IMR-90 (cell line): Measurements from ENCODE around the gene NRCAM. TPM values are rescaled to one million over a fixed set of nuclear protein-coding genes. Genes with fewer than 3 reads are reported as not detected.

Experiments used
- ATAC-seq: fragments of 200-7000 bp; cut with Tn5 transposase; 2 replicates; pipeline ENCODE4 v1.9.1; 2020; ENCODE audit warnings: low read depth, mild to moderate bottlenecking, moderate library complexity
- BruUV-seq: library from RNA; stranded (reverse); fragments of 400-500 nt; replicated peaks from 2 replicates; lab custom pipeline; 2021; lab: Mats Ljungman, UMichigan
- CTCF ChIA-PET: fragments of 300-600 bp; formaldehyde crosslinking; extraction: SDS; loops from one replicate; lab custom pipeline; 2021; ENCODE audit warnings: antibody characterized with exemption; lab: Yijun Ruan, JAX
- POLR2A ChIA-PET: fragments of 300-600 bp; sonication (Branson Sonifier 250); formaldehyde crosslinking; loops from one replicate; lab custom pipeline; 2022; ENCODE audit warnings: antibody characterized with exemption; ENCODE audit not compliant: unreplicated experiment; lab: Charles Lee
- DNase-seq: peaks from one replicate; pipeline ENCODE4 v3.0.0; 2013
- H2AFZ ChIP-seq: replicated peaks from 2 replicates; pipeline ENCODE3; 2013; ENCODE audit warnings: low read length, mild to moderate bottlenecking; ENCODE audit not compliant: poor library complexity
- H2AK5ac ChIP-seq: 2 replicates; pipeline ENCODE4 v1.6.1; 2013; ENCODE audit warnings: low read depth, low read length, inconsistent platforms
- H2AK9ac ChIP-seq: replicated peaks from 2 replicates; pipeline ENCODE3; 2013; ENCODE audit warnings: mild to moderate bottlenecking, low read depth, low read length, moderate library complexity; ENCODE audit not compliant: poor library complexity
- H2BK120ac ChIP-seq: 2 replicates; pipeline ENCODE4 v1.6.1; 2013; ENCODE audit warnings: low read depth, low read length, inconsistent platforms
- H2BK15ac ChIP-seq: 3 replicates; pipeline ENCODE4 v1.6.1; 2013; ENCODE audit warnings: low read depth, low read length, inconsistent platforms
- H2BK20ac ChIP-seq: 2 replicates; pipeline ENCODE4 v1.6.1; 2013; ENCODE audit warnings: low read depth, mild to moderate bottlenecking, inconsistent platforms, low read length, moderate library complexity
- H2BK5ac ChIP-seq: 2 replicates; pipeline ENCODE4 v1.6.1; 2013; ENCODE audit warnings: mild to moderate bottlenecking, low read depth, low read length, inconsistent platforms; ENCODE audit not compliant: poor library complexity, severe bottlenecking
- H3K14ac ChIP-seq: replicated peaks from 2 replicates; pipeline ENCODE4 v1.6.1; 2013; ENCODE audit warnings: low read depth, low read length, inconsistent platforms
- H3K18ac ChIP-seq: 2 replicates; pipeline ENCODE4 v1.6.1; 2013; ENCODE audit warnings: low read depth, low read length, control low read depth
- H3K23ac ChIP-seq: 2 replicates; pipeline ENCODE4 v1.6.1; 2013; ENCODE audit warnings: low read depth, low read length, inconsistent platforms
- H3K27ac ChIP-seq: 2 replicates; pipeline ENCODE4 v1.5.1; 2013; ENCODE audit warnings: mild to moderate bottlenecking, control low read depth, low read length; ENCODE audit not compliant: insufficient read depth
- H3K27me3 ChIP-seq: 2 replicates; pipeline ENCODE4 v1.6.1; 2013; ENCODE audit warnings: low read length; ENCODE audit not compliant: control insufficient read depth, insufficient read depth
- H3K36me3 ChIP-seq: 2 replicates; pipeline ENCODE4 v1.6.1; 2013; ENCODE audit warnings: low read length, mixed read lengths; ENCODE audit not compliant: control insufficient read depth, insufficient read depth
- H3K4ac ChIP-seq: 2 replicates; pipeline ENCODE4 v1.6.1; 2013; ENCODE audit warnings: low read depth, low read length, inconsistent platforms
- H3K4me1 ChIP-seq: 2 replicates; pipeline ENCODE4 v1.6.1; 2013; ENCODE audit warnings: low read length, mixed read lengths; ENCODE audit not compliant: control insufficient read depth, insufficient read depth
- H3K4me2 ChIP-seq: 2 replicates; pipeline ENCODE4 v1.6.1; 2013; ENCODE audit warnings: low read depth, mild to moderate bottlenecking, control low read depth, low read length, moderate library complexity
- H3K4me3 ChIP-seq: 2 replicates; pipeline ENCODE4 v1.5.1; 2013; ENCODE audit warnings: low read depth, mild to moderate bottlenecking, control low read depth, low read length, moderate library complexity; ENCODE audit not compliant: insufficient read depth
- H3K56ac ChIP-seq: 2 replicates; pipeline ENCODE4 v1.6.1; 2013; ENCODE audit warnings: low read length, inconsistent platforms; ENCODE audit not compliant: insufficient read depth; ENCODE audit errors: extremely low read depth
- H3K79me1 ChIP-seq, 2 experiments: 2 replicates each; pipeline ENCODE4 v1.6.1; 2013; ENCODE audit warnings: low read length in 2 of 2, inconsistent platforms in 1 of 2, low read depth in 1 of 2
- H3K9ac ChIP-seq: 2 replicates; pipeline ENCODE4 v1.6.1; 2013; ENCODE audit warnings: low read depth, low read length, control low read depth
- H3K9me1 ChIP-seq: 2 replicates; pipeline ENCODE4 v1.6.1; 2013; ENCODE audit warnings: low read length, inconsistent platforms; ENCODE audit not compliant: insufficient read depth
- H3K9me3 ChIP-seq: 2 replicates; pipeline ENCODE4 v1.6.1; 2013; ENCODE audit warnings: low read length; ENCODE audit not compliant: control insufficient read depth, insufficient read depth
- H4K20me1 ChIP-seq: 2 replicates; pipeline ENCODE4 v1.6.1; 2013; ENCODE audit warnings: low read length, inconsistent platforms; ENCODE audit not compliant: insufficient read depth
- H4K5ac ChIP-seq: 2 replicates; pipeline ENCODE4 v1.6.1; 2013; ENCODE audit warnings: mild to moderate bottlenecking, low read depth, low read length, control low read depth
- H4K8ac ChIP-seq, 2 experiments: 2 replicates each; pipeline ENCODE4 v1.6.1; 2013; ENCODE audit warnings: low read depth in 2 of 2, low read length in 2 of 2, control low read depth in 1 of 2, inconsistent platforms in 1 of 2
- H4K91ac ChIP-seq: 2 replicates; pipeline ENCODE4 v1.6.1; 2013; ENCODE audit warnings: low read depth, low read length, inconsistent platforms; ENCODE audit not compliant: insufficient read depth
- BHLHE40 ChIP-seq: fragments of 150-350 bp; IDR thresholded peaks from 2 replicates; pipeline ENCODE4 v1.6.1; 2016; ENCODE audit warnings: mild to moderate bottlenecking, low read depth, low read length
- CHD1 ChIP-seq: IDR thresholded peaks from 2 replicates; pipeline ENCODE4 v1.6.1; 2012; ENCODE audit warnings: low read depth, low read length, improper control_type of control experiment
- FOS ChIP-seq: fragments of 150-350 bp; IDR thresholded peaks from 2 replicates; pipeline ENCODE4 v1.6.1; 2016; ENCODE audit warnings: low read depth, low read length
- MAFK ChIP-seq: IDR thresholded peaks from 2 replicates; pipeline ENCODE4 v1.6.1; 2012; ENCODE audit warnings: low read depth, low read length, improper control_type of control experiment
- MAZ ChIP-seq: IDR thresholded peaks from 2 replicates; pipeline ENCODE4 v1.6.1; 2012; ENCODE audit warnings: low read depth, mild to moderate bottlenecking, low read length, improper control_type of control experiment, moderate library complexity, borderline replicate concordance
- MXI1 ChIP-seq: IDR thresholded peaks from 2 replicates; pipeline ENCODE4 v1.6.1; 2012; ENCODE audit warnings: low read depth, mild to moderate bottlenecking, low read length, moderate library complexity, borderline replicate concordance
- NFE2L2 ChIP-seq: fragments of 150-350 bp; IDR thresholded peaks from 2 replicates; pipeline ENCODE4 v1.6.1; 2016; ENCODE audit warnings: low read depth, mild to moderate bottlenecking, low read length
- POLR2A ChIP-seq: IDR thresholded peaks from 2 replicates; pipeline ENCODE4 v1.6.1; 2012; ENCODE audit warnings: mild to moderate bottlenecking, low read depth, low read length
- RAD21 ChIP-seq: IDR thresholded peaks from 2 replicates; pipeline ENCODE4 v1.6.1; 2012; ENCODE audit warnings: low read length, improper control_type of control experiment
- RCOR1 ChIP-seq: IDR thresholded peaks from 2 replicates; pipeline ENCODE4 v1.6.1; 2012; ENCODE audit warnings: mild to moderate bottlenecking, low read length, improper control_type of control experiment; ENCODE audit not compliant: insufficient replicate concordance
- SMC3 ChIP-seq: fragments of 150-350 bp; IDR thresholded peaks from 2 replicates; pipeline ENCODE4 v1.6.1; 2016; ENCODE audit warnings: low read depth, mild to moderate bottlenecking, antibody characterized with exemption, low read length, moderate library complexity
- WGBS, 2 experiments: methylation state at CpG; one replicate each; pipeline versions ENCODE4 v1.1.5 to v1.1.7; 2013; ENCODE audit warnings: missing lambda C conversion rate in 2 of 2; ENCODE audit not compliant: insufficient read length in 1 of 2; ENCODE audit errors: extremely low coverage in 2 of 2; 5-methylcytosine and 5-hydroxymethylcytosine counted together
- dilution Hi-C: fragments of 300-500 bp; cut with HindIII; formaldehyde crosslinking; loops from one replicate; pipeline ENCODE4 v1.14.3; 2018; ENCODE audit warnings: low sequenced_read_pairs; ENCODE audit not compliant: unreplicated experiment
- in situ Hi-C: fragments of 300-500 bp; cut with MboI; formaldehyde crosslinking; loops from 3 replicates; pipeline ENCODE4 v1.14.3; 2019; ENCODE audit warnings: low sequenced_read_pairs, inconsistent platforms, mixed read lengths
- intact Hi-C: fragments of 100-400 bp; cut with micrococcal nuclease; formaldehyde crosslinking; loops from 2 replicates; pipeline ENCODE4 v1.10.0; 2022
- polyA plus RNA-seq, 3 experiments: library from polyadenylated mRNA; depleted of rRNA; stranded (reverse); fragments of >200 nt; gene quantifications; 2 replicates each; pipeline ENCODE4 v1.2.3, GENCODE V29; 2012; ENCODE audit warnings: low replicate concordance in 1 of 3
- total RNA-seq: library from RNA; depleted of rRNA; stranded (reverse); fragments of >200 nt; gene quantifications from 2 replicates; pipeline ENCODE4 v1.2.3, GENCODE V29; 2012
- TF ChIP-seq, protein P1 (sequence below): conservative IDR thresholded peaks from 2 replicates; pipeline ENCODE4 v1.5.1; 2012; ENCODE audit warnings: mild to moderate bottlenecking, low read depth, low read length, improper control_type of control experiment
- TF ChIP-seq, protein P2 (sequence below): fragments of 150-350 bp; IDR thresholded peaks from 2 replicates; pipeline ENCODE4 v1.6.1; 2017; ENCODE audit warnings: mild to moderate bottlenecking, antibody characterized with exemption, low read length, low read depth
- TF ChIP-seq, protein P3 (sequence below): fragments of 150-350 bp; IDR thresholded peaks from 2 replicates; pipeline ENCODE4 v1.6.1; 2016; ENCODE audit warnings: low read depth, mild to moderate bottlenecking, low read length, moderate library complexity, borderline replicate concordance

The NRCAM gene
- total and polyA plus RNA-seq, 2 of the 4 experiments (the other 2 are of a cell fraction) = 0.46 to 1.1 TPM

DNA sequence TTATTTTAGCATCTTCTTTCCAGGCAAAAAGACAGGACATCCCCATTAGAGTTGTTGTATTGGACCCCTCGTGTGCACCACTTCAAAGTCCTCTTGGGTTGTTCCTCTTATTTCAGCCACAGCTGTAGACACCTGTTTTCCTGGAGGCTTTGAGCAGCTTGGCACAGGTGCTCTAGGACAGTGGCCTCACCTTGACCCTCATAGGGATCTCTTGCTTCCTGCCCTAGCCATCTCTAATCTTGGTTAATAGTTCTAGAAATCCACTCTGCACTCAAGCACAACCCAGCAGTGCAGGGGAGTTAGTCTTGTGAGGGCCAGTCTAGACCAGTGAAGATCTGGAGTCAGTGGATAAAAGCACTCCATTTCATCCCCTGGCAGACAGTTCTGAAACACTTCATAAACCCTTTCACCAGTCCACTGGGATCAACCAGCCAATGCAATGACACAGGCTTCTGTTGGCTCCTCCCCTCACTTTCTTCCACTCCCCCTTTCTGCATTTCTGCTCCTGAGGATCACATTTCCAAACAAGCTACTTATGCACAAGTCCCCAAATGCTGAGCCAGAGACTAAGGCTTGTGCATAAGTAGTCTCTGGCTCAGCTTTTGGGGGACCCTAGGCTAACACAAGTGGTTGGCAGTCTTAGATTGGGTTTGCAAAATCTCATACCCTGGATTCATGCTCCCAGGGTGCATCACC, 194.5 kb downstream of the NRCAM start:
- H3K9me3 ChIP-seq = no peaks in the 10 kb centered on the region
- H2BK15ac ChIP-seq = no peak overlapping the region
- no peak overlapping the region for H2AK5ac ChIP-seq
- H3K4me2 ChIP-seq = no peak overlapping the region
- no peak overlapping the region for H3K14ac ChIP-seq
- H3K9me1 ChIP-seq = no peaks in the 10 kb centered on the region
- H3K27ac ChIP-seq = no peak overlapping the region
- H3K18ac ChIP-seq = no peak overlapping the region
- no peak overlapping the region for H2BK5ac ChIP-seq
- in situ Hi-C loops = no loop called here
- H2AFZ ChIP-seq = no peak overlapping the region
- no peak overlapping the region for H2BK120ac ChIP-seq
- intact Hi-C loops = no loop called here
- ATAC-seq = no peak
- H4K20me1 ChIP-seq = no peaks in the 10 kb centered on the region
- H3K36me3 ChIP-seq = no peaks in the 10 kb centered on the region
- CTCF ChIA-PET = no interaction called here
- dilution Hi-C loops = no loop called here
- H3K27me3 ChIP-seq = peaks cover 3% of the 10 kb centered on the region
- WGBS, 2 experiments = no CpG with 5 or more reads among the region's 1 CpG
- H4K5ac ChIP-seq = no peak overlapping the region
- TF ChIP-seq RCOR1 (no peak), MXI1 (no peak), BHLHE40 (no peak), CHD1 (no peak), MAZ (no peak), RAD21 (no peak), FOS (no peak), SMC3 (no peak), POLR2A (no peak), NFE2L2 (no peak), MAFK (no peak)
- TF ChIP-seq, protein P1, sequence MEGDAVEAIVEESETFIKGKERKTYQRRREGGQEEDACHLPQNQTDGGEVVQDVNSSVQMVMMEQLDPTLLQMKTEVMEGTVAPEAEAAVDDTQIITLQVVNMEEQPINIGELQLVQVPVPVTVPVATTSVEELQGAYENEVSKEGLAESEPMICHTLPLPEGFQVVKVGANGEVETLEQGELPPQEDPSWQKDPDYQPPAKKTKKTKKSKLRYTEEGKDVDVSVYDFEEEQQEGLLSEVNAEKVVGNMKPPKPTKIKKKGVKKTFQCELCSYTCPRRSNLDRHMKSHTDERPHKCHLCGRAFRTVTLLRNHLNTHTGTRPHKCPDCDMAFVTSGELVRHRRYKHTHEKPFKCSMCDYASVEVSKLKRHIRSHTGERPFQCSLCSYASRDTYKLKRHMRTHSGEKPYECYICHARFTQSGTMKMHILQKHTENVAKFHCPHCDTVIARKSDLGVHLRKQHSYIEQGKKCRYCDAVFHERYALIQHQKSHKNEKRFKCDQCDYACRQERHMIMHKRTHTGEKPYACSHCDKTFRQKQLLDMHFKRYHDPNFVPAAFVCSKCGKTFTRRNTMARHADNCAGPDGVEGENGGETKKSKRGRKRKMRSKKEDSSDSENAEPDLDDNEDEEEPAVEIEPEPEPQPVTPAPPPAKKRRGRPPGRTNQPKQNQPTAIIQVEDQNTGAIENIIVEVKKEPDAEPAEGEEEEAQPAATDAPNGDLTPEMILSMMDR = no peak
- TF ChIP-seq, protein P2, sequence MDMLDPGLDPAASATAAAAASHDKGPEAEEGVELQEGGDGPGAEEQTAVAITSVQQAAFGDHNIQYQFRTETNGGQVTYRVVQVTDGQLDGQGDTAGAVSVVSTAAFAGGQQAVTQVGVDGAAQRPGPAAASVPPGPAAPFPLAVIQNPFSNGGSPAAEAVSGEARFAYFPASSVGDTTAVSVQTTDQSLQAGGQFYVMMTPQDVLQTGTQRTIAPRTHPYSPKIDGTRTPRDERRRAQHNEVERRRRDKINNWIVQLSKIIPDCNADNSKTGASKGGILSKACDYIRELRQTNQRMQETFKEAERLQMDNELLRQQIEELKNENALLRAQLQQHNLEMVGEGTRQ = no peak
- TF ChIP-seq, protein P3, sequence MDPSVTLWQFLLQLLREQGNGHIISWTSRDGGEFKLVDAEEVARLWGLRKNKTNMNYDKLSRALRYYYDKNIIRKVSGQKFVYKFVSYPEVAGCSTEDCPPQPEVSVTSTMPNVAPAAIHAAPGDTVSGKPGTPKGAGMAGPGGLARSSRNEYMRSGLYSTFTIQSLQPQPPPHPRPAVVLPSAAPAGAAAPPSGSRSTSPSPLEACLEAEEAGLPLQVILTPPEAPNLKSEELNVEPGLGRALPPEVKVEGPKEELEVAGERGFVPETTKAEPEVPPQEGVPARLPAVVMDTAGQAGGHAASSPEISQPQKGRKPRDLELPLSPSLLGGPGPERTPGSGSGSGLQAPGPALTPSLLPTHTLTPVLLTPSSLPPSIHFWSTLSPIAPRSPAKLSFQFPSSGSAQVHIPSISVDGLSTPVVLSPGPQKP = no peak
- no peak overlapping the region for H3K4me3 ChIP-seq
- H4K8ac ChIP-seq = no peak overlapping the region
- H3K4me1 ChIP-seq = no peaks in the 10 kb centered on the region
- no peak overlapping the region for H3K23ac ChIP-seq
- no TSS peak for BruUV-seq
- no peaks in the 10 kb centered on the region for H3K79me1 ChIP-seq
- no peak overlapping the region for H3K9ac ChIP-seq
- POLR2A ChIA-PET = no interaction called here
- H2AK9ac ChIP-seq = no peak overlapping the region
- H2BK20ac ChIP-seq = no peak overlapping the region
- no peak overlapping the region for H4K91ac ChIP-seq
- no peak overlapping the region for H3K56ac ChIP-seq
- no peak overlapping the region for H3K4ac ChIP-seq
- no peak for DNase-seq
